Amniotic stem cell (primary cell): ENCODE results near the gene LRP10.
"Not testable (repeated sequence)": the region's sequence is repeated elsewhere in the genome, so short reads cannot be mapped to it uniquely, and the experiment has no call there.

Experiments used
- DNase-seq: peaks from one replicate; lab custom pipeline; 2025; lab: John Stamatoyannopoulos, UW

LRP10 gene

DNA sequence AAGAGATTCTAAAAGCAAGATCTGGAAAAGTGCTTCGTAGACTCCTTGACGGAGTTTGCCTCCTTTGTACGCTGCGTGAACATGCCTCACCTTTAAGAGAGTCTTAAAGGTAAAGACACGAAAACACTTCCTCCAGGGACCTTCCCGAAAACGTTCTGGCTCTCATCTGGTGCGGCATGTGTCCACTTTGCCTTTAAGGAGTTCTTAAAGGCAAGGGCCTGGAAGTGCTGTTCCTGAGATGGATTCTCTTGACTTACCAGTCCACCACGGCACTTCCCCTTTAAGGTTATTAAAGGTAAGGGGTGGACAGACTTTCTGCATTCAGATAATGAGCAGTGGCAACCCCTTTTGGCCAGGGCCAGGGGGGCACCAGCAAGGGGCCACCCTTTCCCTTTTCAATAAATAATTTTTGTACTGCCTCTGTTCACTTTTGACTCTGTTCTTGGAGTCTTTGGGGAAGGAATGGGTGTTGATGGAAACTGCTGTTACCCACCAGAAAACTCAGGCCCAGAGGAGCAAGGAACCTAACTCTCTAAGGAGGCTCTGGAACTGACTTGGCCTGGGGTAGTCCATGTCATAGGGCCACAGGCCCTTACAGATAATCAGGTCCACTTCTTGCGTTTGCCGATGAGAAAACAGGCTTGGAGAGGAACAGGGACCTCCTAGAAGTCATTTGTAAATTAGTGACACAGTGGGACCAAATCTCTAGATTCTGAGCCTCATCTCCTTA lies 15.9 kb downstream of the LRP10 start:
- no peak for DNase-seq

DNA sequence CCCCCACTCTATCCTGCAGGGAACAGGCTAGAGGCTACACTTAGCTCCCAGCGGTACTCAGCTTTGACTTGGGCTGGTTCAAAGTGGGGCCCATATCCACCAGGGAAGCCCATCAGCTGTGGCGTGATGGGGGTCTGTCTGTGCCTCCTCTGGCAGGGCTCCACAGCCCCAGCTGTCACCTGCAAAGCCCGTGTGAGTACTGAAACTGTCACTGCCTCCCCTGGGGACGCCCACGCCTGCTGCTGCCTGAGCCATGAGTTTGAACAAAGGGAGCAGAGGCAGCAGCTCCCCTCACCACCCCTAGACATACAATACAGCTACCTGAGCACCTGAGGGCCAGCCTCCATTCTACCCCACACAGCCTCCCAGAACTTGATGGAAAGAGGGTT lies 16.4 kb downstream of the LRP10 start:
- no peak for DNase-seq

DNA sequence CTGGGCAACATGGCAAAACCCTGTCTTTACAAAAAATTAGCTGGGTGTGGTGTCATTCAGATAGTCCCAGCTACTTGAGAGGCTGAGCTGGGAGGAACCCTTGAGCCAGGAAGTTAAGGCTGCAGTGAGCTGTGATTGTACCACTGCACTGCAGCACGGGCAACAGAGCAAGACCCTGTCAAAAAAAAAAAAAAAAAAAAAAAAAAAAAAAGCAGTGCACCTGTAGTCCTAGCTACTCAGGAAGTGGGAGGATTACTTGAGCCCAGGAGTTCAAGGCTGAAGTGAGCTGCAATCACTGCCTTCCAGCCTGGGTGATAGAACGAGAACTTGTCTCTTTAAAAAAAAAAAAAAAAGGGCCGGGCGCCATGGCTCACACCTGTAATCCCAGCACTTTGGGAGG lies 17.1 kb downstream of the LRP10 start:
- no peak for DNase-seq

DNA sequence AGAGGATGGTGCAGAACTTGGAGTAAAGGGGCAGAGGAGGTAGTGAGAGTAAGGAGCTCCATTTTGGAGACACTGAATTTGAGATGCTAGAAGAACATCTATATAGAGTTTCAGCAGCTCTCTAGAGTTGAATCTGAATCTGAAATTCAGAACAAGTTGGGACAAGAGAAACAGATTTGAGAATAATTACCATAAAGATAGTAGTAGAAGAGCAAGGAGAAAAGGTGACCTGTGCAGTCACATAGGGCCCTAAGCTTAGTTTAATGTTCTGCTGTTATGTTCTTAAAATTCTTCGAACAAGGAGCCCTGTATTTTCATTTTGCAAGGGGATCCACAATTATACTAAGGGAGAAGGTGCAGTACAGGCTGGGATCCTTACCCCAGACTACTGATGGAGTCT lies 18.9 kb downstream of the LRP10 start:
- DNase-seq, result no peak

DNA sequence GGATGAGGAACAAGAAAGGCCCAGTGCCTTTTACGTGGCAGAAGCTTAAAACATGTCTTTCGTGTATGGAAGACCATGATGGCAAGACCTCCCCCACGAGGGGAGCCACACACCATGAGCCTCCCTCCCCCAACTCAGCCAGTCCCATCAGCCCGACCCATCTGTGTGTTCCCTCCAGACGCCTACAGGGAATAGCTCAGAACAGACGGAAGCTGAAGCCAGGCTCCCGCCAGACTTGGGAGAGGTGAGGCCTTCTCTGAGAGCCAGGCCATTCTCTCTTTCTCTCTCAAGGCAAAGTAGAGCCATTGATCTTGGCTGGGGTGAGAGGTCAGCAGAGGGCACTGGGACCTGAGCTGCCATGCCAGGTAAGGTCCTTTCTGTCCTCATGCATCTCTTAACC lies 20.9 kb downstream of the LRP10 start:
- DNase-seq, result no peak

DNA sequence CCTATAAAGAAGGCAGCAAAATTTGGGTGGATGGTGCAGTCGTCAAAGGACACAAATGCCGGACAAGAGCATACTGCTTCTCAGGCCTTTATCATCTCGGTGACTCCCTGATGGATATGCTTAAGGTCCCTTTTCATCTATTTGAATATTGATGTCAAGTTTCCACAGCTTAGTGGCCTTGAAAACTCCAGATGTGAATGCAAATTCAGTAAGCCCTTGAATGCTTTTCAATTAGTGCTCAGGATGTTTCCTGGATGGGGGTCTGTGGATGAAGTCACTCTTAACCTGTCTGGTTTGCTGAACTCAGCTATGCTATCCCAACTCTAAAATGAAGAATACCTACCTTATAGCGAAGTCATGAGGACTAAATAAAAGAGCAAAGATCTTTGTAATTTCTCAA lies 22.2 kb downstream of the LRP10 start:
- no peak for DNase-seq

DNA sequence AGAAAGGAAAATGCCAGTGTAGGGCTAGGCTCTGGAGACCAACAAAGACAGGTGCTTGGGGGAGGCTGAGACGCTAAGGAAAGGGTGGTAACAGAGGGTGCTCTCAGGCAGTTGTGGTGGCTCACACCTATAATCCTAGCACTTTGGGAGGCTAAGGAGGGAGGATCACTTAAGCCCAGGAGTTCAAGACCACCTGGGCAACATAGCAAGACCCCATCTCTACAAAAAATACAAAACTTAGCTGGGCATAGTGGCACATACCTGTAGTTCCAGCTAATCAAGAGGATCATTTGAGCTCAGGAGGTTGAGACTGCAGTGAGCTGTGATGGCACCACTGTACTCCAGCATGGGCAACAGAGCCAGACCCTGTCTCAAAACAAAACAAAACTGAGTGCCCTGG lies 23.9 kb downstream of the LRP10 start:
- DNase-seq, result no peak

DNA sequence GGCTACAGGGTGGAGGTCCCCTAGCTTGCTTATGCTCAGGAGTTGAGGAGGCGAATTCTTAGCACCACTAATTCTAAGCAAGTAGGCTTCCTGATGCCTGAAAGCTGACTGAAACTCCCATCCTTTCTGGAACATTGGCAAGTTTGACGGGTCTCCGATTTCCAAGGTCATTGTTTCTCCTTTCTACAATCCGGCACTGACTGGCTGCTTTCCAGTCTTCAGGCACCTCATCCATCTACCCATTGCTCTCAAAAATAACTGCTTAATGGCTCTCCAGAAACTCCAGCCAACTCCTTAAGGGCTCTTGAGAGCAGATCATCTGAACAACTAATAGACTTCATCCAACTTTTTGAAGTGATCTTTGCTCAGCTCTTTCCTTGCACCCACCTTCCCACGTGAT lies 24.8 kb downstream of the LRP10 start:
- no peak for DNase-seq

DNA sequence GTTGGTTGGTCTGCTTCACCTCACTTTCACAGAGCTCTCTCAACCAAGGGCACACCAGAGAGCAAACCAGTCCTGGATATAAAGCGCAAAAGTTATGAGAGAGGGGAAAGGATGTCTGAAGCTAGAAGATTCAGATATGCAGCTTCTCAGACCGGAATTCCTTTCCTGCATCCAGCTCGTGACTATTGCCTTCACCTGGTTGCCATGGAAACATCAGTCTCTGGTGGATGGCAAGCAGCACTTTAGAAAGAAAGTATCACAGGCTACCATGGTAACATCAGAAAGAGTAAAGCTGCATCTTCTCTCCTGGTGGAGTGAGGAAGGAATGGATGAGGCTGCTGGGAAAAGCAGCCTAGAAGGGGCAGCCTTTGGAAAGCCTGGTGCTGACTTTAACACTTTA lies 25.2 kb downstream of the LRP10 start:
- DNase-seq, result no peak

DNA sequence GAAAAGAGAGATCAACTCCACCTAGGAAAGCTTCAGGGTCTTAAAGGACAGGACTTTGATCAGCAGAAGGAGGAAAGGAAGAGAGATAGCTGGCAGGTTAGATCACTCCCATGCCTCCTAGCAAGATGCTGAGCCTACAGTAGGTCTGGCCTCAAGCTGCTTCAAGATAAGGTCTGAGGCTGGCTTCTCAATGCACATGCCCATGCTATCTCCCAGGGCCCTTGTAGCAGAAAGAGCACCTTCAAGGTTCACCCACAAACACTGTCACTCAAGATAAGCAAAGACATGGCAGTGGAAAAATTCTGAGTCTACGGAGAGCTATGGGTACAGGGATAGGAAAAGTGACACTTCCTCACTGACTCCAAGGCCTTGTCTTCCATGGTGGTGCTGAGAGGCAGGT lies 25.8 kb downstream of the LRP10 start:
- no peak for DNase-seq

DNA sequence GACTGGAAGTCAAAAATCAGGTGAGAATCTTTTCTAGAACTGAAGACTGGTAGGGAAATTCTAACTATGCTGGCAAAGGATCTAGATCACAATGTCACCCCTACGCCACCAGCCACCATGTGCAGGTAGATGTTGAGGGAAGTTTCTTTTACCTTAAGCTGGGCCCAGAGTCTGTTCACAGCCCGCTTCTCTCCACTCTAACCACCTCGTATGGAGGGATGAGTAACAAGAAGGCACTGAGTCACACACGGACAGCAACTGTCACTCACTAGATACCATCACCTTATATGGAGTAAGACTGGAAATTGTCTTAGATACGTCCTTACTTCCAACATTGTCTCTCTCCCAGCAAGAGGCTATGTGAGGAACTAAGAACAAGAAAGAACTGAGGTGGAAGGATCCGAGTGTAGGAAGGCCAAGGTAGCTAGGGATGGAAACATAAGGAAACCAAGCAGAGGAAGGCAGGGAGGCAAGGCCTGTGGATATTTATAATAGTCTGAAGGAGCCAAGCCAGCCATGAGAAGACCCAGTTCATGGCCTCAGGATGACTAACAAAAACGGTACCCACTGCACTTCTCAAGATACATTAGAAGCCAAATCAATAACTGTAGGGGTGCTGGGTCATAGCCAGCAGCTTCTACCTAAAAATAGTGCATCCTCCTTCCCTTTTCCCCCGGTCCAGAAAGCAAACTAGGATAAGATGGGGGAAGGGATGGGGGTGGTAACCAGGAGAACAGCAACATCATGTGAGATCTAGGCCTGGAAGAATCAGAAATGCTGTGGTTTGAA lies 27.0 kb downstream of the LRP10 start:
- DNase-seq, result no peak

DNA sequence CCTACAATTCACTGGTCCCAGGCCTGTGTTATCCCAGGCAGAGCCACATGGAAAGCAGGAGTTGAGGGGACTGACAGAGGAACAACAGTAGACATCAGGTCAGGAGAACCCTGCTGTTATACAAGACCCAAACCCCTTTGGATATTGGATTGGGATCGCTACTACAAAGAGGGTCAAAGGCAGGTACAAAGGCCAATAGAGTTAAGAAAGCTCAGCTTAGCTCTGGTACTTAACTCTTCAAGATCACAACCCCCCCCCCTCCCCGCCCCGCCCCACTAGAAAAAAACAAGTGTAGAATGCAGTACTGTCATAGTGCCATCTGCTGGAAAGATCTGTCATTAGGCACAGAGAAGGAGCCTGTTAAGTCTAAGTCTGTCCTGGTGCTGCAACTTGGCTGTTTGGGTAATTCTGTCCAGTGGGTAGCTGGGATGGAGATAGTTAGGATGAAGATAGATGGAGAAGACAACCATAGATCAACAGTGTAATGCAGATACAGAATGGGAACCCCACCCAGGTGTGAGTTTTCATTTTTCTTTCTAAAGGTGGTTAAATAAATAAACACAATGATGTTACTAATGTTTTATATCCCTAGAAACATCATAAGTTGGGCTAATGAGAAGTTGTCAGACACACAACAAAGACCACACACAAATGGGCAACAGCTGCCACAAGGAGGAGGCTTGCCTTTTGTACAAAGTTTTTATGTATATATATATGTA lies 28.7 kb downstream of the LRP10 start:
- no peak for DNase-seq

DNA sequence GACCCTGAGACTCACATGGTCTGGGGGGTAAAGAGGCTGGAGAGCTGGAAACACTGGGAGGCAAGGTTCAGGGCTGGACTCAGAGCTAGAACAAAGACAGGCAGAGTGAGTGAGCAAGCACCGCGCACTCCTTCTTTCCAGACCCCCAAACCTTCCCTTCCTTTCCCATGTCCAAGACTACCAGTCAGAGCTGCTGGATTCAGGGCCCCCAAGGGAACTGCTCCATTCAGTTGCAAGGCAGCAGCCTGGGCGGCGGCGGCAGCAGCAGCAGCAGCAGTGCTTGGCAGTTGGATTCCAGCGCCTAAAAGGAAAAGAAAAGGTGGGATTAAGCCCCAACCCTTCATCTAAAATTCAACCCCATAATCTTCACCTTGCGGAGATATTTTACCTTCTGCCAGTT lies 30.3 kb downstream of the LRP10 start:
- no peak for DNase-seq

DNA sequence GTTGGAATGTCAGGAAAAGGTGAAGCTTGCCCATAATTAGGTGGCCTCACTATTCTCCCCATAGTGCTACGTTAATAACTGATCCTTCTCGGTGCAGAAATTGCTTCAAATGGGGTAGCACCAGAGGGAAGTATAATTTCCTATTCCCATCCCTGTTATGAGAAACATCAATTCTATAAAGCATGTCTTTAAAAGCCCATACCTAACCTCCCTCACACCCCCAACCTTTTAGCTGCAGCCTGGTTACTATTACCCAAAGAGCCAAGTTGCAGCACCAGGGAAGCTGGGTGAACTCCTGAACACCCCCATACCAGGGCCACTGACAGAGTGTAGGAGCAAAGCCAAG lies 32.2 kb downstream of the LRP10 start:
- no peak for DNase-seq

DNA sequence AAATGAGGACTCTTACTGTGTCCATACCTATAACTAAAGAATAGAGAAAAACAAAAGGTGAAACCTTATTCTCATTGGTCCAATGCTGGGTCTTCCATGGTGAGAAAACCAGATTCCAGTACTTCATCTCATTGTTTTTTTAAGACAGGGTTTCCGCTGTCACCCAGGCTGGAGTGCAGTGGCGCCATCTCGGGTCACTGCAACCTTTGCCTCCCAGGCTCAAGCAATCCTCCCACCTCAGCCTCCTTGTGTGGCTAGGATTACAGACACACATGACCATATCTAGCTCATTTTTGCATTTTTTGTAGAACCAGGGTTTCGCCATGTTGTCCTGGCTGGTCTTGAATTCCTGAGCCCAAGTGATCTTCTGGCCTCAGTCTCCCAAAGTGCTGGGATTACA lies 34.1 kb downstream of the LRP10 start:
- no peak for DNase-seq

DNA sequence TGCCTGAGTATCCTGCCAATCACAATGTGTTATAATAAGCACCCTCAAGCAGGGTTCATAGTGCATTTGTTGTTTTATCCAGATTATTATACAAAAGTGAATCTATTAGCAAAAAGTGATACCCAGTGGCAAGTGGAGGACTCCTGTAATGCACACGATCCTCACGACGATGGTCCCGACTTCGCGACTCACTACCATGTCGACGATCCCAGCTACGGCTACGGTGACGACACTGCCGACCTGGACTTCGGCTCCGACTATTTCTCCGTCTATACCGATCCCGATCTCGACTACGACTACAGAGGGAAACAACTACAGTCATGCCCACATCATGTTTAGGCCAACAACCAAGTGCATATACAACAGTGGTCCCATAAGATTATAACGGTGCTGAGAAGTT lies 34.5 kb downstream of the LRP10 start:
- no peak for DNase-seq

DNA sequence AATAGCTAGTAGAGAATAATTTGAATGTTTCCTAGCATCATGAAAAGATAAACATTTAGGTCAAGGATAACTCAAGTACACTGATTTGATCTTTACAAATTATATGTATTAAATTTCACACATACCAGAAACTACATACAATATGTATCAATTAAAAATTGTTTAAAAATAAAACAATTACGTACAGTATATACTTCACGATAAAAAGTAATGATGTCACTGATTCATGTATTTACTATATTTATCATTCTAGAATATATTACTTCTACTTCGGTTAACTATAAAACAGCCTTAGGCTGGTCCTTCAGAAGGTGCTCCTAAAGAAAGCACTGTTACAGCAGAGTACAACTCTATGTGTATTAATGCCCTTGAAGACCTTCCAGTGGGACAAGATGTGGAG lies 35.9 kb downstream of the LRP10 start:
- no peak for DNase-seq

DNA sequence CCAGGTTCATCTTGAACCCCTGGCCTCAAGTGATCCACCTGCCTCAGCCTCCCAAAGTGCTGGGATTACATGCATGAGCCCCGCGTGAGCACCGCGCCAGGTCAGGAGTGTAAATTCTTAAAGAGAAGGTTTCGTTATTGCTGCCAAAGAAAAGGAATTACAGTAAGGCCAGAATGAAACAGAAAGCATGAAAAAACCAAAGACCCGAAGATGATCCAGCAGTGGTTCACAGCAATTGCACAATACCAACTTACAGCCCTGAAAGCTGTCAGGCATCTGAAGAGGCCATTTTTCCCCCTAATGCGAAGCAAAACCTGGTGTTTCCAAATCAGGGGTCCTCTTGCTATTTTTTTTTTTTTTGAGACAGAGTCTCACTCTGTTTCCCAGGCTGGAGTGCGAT lies 37.1 kb downstream of the LRP10 start:
- no peak for DNase-seq

DNA sequence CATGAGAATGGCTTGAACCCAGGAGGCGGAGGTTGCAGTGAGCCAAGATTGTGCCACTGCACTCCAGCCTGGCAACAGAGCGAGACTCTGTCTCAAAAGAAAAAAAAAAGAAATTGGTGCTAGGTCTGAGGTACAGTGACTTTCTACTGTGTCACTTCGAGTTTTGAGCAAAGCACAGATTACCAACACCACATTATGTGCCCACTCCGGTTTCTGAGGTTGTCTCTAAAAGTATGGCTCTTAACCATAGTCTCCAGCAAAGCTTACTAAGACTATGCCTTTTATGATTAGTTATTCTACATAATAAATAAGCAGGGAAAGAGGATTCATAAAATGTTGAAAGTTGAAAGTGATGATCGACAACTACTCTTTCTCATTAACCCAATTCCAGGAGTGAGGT lies 39.4 kb downstream of the LRP10 start:
- DNase-seq, result no peak

DNA sequence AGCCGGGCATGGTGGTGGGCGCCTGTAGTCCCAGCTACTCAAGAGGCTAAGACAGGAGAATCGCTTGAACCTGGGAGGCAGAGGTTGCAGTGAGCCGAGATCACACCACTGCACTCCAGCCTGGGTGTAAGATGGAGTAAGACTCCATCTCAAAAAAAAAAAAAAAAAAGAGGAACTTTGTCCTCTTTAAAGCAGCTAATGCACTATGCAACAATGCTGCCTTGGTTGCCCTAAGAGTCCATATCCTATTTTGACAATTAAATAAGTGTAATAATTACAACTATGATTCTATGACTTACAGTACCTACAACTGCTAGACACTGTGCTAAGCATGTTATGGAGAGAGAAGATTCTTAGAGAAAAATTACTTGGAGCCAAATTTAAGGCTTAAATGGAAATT lies 43.3 kb downstream of the LRP10 start:
- DNase-seq, result not testable (repeated sequence)

DNA sequence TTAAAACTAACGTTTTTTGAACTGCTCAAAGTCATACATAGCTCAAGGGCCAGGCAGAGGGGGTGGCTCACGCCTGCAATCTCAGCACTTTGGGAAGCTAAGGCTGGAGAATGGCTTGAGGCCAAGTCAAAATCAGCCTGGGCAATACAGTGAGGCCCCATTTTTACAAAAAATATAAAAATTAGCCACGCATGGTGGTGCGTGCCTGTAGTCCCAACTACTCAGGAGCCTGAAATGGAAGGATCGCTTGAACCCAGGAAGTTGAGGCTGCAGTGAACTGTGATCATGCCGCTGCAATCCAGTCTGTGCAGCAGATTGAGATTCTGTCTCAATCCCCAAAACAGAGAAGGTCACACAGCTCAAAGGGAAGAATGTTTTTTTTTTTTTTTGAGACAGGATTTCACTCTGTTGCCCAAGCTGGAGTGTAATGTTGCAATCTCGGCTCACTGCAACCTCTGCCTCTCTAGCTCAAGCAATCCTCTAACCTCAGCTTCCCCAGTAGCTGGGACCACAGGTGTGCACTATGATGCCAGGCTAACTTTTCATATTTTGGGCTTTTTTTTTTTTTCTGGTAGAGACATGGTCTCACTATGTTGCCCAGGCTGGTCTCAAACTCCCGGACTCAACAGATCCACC lies 44.5 kb downstream of the LRP10 start:
- DNase-seq, result no peak

DNA sequence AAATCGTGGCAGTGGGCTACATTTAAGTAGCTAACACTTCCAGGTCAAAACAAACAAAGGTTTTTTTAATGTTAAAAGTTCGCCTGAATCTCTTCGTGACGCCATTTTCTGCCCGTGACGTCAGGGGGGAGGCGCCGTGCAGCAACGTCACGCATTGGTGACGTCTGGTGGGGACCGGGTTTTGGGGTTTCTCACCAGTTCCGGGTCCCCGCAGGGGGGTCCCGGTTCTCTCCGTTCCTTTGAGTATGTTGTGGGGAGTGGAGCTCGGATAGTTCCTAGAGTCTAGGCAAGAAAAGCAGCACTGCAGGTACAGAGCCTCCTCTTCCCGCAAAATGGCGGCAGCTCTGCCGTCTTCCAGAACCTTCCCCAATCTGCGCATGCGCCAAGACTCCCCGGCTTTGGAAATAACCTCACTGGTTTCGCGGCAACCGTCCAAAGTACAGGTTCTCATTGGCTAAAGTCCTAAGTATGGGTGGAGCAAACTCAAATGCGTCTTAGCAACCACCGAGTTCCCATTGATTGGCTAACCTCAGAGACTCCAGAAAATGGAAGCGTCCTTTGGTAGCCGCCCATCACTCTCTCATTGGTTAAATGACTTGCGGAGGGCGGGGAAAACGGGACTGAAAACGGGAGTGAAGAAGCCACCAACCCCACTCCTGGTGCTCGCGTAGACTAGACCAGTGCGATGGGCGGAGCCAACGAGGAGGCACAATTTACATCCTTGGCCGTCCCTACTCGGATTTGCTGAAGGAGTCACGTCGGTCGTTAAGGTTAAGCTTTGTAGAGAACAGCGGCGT lies 47.5 kb downstream of the LRP10 start, which contains the start of gene RBM23:
Gene RBM23, minus strand, starts transcription at position 346 of the 797 bp plus-strand sequence.
- DNase-seq, result peak; percentile 100
